GM12878 (cell line): Measurements from ENCODE around the gene HLA-F. TPM values are rescaled to one million over a fixed set of nuclear protein-coding genes. Genes with fewer than 3 reads are reported as not detected.

Source experiments
- ATAC-seq: fragments of 200-7000 bp; cut with Tn5 transposase; 3 replicates; pipeline ENCODE4 v1.9.1; 2020; ENCODE audit warnings: mild to moderate bottlenecking, moderate library complexity
- BruUV-seq: library from RNA; stranded (reverse); fragments of 400-500 nt; replicated peaks from 2 replicates; lab custom pipeline; 2021; lab: Mats Ljungman, UMichigan
- CTCF ChIA-PET: fragments of 300-600 bp; sonication (Branson Sonifier 250); formaldehyde crosslinking; extraction: SDS; loops from one replicate; lab custom pipeline; 2021; ENCODE audit warnings: inconsistent platforms; lab: Yijun Ruan, JAX
- POLR2A ChIA-PET: fragments of 350-600 bp; formaldehyde crosslinking; extraction: SDS; loops from one replicate; lab custom pipeline; 2021; ENCODE audit warnings: inconsistent platforms; lab: Charles Lee
- RAD21 ChIA-PET: fragments of 300-600 bp; sonication (Branson Sonifier 250); formaldehyde crosslinking; loops from one replicate; lab custom pipeline; 2023; ENCODE audit warnings: antibody characterized with exemption; ENCODE audit not compliant: unreplicated experiment; lab: Charles Lee
- SMC1A ChIA-PET: fragments of 300-600 bp; sonication (Branson Sonifier 250); formaldehyde crosslinking; loops from one replicate; lab custom pipeline; 2023; ENCODE audit not compliant: unreplicated experiment, uncharacterized antibody; lab: Charles Lee
- DNase-seq: peaks from one replicate; pipeline ENCODE4 v3.0.0-alpha.2; 2011; ENCODE audit warnings: low read depth, low spot score
- FAIRE-seq: peaks from 3 replicates; lab custom pipeline; 2011; peaks lifted over from hg19 to GRCh38; lab: Jason Lieb, UNC
- H2AFZ ChIP-seq: 2 replicates; pipeline ENCODE4 v1.6.0; 2011; ENCODE audit warnings: low read depth, low read length, control low read depth; ENCODE audit not compliant: control insufficient read depth
- H3K27ac ChIP-seq: 2 replicates; pipeline ENCODE4 v1.5.1; 2011; ENCODE audit warnings: control low read depth; ENCODE audit not compliant: control insufficient read depth, insufficient read depth
- H3K27me3 ChIP-seq, 2 experiments: replicated peaks in 1 of 2; 2 replicates each; pipeline versions ENCODE4 v1.6.0 to v1.6.1; 2011; ENCODE audit warnings: low read length in 1 of 2; ENCODE audit not compliant: control insufficient read depth in 2 of 2, insufficient read depth in 2 of 2
- H3K36me3 ChIP-seq, 2 experiments: 2 replicates each; pipeline ENCODE4 v1.5.1; 2011; ENCODE audit warnings: low read length in 1 of 2; ENCODE audit not compliant: control insufficient read depth in 2 of 2, insufficient read depth in 2 of 2
- H3K4me1 ChIP-seq: 2 replicates; pipeline ENCODE4 v1.6.1; 2011; ENCODE audit warnings: mild to moderate bottlenecking, low read length, moderate library complexity, mixed read lengths; ENCODE audit not compliant: control insufficient read depth, insufficient read depth
- H3K4me2 ChIP-seq: 2 replicates; pipeline ENCODE4 v1.6.0; 2011; ENCODE audit warnings: control low read depth; ENCODE audit not compliant: control insufficient read depth, insufficient read depth
- H3K4me3 ChIP-seq: fragments of 200-600 bp; sonication (generic); 2 replicates; pipeline ENCODE4 v1.5.1; 2016
- H3K79me2 ChIP-seq: 2 replicates; pipeline ENCODE4 v1.6.0; 2011; ENCODE audit warnings: low read length; ENCODE audit not compliant: control insufficient read depth, insufficient read depth
- H3K9ac ChIP-seq: 2 replicates; pipeline ENCODE4 v1.8.0; 2011; ENCODE audit warnings: low read length, control low read depth, mixed read lengths; ENCODE audit not compliant: control insufficient read depth, insufficient read depth
- H3K9me3 ChIP-seq: replicated peaks from 3 replicates; pipeline ENCODE4 v1.5.1; 2011; ENCODE audit warnings: mild to moderate bottlenecking, low read length; ENCODE audit not compliant: control insufficient read depth, insufficient read depth
- H4K20me1 ChIP-seq: 2 replicates; pipeline ENCODE4 v1.6.0; 2011; ENCODE audit not compliant: control insufficient read depth, insufficient read depth
- BMI1 ChIP-seq: fragments of 450-650 bp; IDR thresholded peaks from 2 replicates; pipeline ENCODE4 v1.6.1; 2016; ENCODE audit warnings: mild to moderate bottlenecking, moderate library complexity, borderline replicate concordance
- CHD1 ChIP-seq: IDR thresholded peaks from 2 replicates; pipeline ENCODE4 v1.6.1; 2012; ENCODE audit warnings: low read depth, low read length, improper control_type of control experiment
- CREM ChIP-seq: IDR thresholded peaks from 2 replicates; pipeline ENCODE4 v1.6.1; 2014; ENCODE audit warnings: antibody characterized with exemption, low read depth
- RELA ChIP-seq: fragments of 450-650 bp; IDR thresholded peaks from 2 replicates; pipeline ENCODE4 v1.8.0; 2014; ENCODE audit warnings: borderline replicate concordance; ENCODE audit not compliant: partially characterized antibody
- WGBS: methylation state at CpG from one replicate; pipeline ENCODE4 v1.1.6; 2016; ENCODE audit warnings: low lambda C conversion rate; ENCODE audit not compliant: insufficient replicate concordance, insufficient coverage; ENCODE audit errors: missing lambda C conversion rate; 5-methylcytosine and 5-hydroxymethylcytosine counted together
- in situ Hi-C: fragments of 300-500 bp; cut with MboI; formaldehyde crosslinking; loops from 9 replicates; pipeline ENCODE4 v1.14.3; 2018; ENCODE audit warnings: mixed read lengths
- intact Hi-C: fragments of 100-400 bp; cut with micrococcal nuclease; formaldehyde crosslinking; loops from one replicate; pipeline ENCODE4 v1.14.2; 2022; ENCODE audit not compliant: unreplicated experiment
- polyA plus RNA-seq, 11 experiments: library from polyadenylated mRNA; depleted of rRNA in 4 of 11; unstranded in 6 of 11; stranded (reverse) in 5 of 11; fragments of >200 nt; fragmentation: Nextera tagmentation in 4 of 11; fragmentation: Illumina TruSeq in 1 of 11; extraction: Ambion mirVana in 4 of 11; extraction: Trizol in 1 of 11; gene quantifications; 1 replicate in 1 of 11; 2 replicates in 10 of 11; pipeline versions ENCODE4 v1.2.1 to v1.2.3, GENCODE V29; 2011 to 2016; ENCODE audit warnings: inconsistent platforms in 2 of 11, missing spikeins in 2 of 11, low read depth in 1 of 11
- total RNA-seq, 4 experiments: library from RNA; depleted of rRNA in 3 of 4; stranded (reverse); fragments of >200 nt in 3 of 4; fragmentation: Illumina TruSeq in 1 of 4; extraction: Trizol in 1 of 4; gene quantifications; 2 replicates each; pipeline versions ENCODE4 v1.2.1 to v1.2.3, GENCODE V29; 2013 to 2021
- TF ChIP-seq, protein P1 (sequence below): fragments of 450-650 bp; IDR thresholded peaks from 2 replicates; pipeline ENCODE4 v1.6.1; 2018; ENCODE audit warnings: mild to moderate bottlenecking, low read depth, moderate library complexity; ENCODE audit not compliant: partially characterized antibody
- TF ChIP-seq, protein P2 (sequence below): fragments of 150-350 bp; IDR thresholded peaks from 2 replicates; pipeline ENCODE4 v1.6.1; 2014; ENCODE audit warnings: mild to moderate bottlenecking, low read depth, low read length
- TF ChIP-seq, protein P3 (sequence below): fragments of 450-650 bp; formaldehyde crosslinking; IDR thresholded peaks from 2 replicates; pipeline ENCODE4 v1.5.0; 2022; ENCODE audit warnings: mild to moderate bottlenecking, missing genetic modification characterization

The HLA-F gene
- total and polyA plus RNA-seq, 10 of the 15 experiments (the other 5 are each of a cell fraction or from before 2014, with no cell fraction given): 30.1 to 342 (median 145) TPM

DNA sequence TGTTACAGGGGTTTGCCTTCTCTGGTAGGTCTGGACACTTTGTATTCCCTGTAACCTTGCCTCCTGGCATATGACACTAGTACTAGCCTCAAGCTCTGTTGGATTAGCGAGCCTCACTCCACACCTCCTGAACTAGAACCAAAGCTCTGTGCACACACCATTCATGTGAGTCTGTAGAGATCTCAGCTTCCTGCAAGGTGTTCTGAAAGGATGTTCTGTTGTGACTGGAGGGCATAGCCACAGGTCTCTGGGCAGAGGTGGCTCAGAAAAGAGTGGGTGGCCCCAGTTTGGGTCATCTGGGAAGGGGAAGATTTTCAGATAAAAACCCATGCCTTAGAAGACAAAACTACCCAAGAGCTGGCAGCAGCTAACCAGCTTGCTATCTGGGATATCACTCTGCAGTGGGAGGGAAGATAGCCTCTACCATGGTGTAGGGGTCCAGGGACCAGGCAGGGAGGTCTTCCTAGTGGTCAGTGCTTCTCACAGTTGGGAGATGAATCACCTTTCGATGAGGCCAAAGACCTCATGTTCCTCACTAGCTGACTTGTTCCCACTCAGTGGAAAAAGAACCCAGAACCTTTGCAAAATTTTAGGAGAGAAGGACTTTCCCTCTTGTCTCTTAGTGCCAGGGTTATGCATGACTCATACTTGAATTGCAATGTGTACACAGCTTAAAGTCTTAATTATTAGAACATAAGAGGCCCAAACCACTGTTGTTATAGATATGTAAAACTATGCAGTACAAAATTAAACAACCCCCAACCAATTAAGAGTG lies 41.4 kb downstream of the HLA-F start (continued):
- TF ChIP-seq, protein P1, sequence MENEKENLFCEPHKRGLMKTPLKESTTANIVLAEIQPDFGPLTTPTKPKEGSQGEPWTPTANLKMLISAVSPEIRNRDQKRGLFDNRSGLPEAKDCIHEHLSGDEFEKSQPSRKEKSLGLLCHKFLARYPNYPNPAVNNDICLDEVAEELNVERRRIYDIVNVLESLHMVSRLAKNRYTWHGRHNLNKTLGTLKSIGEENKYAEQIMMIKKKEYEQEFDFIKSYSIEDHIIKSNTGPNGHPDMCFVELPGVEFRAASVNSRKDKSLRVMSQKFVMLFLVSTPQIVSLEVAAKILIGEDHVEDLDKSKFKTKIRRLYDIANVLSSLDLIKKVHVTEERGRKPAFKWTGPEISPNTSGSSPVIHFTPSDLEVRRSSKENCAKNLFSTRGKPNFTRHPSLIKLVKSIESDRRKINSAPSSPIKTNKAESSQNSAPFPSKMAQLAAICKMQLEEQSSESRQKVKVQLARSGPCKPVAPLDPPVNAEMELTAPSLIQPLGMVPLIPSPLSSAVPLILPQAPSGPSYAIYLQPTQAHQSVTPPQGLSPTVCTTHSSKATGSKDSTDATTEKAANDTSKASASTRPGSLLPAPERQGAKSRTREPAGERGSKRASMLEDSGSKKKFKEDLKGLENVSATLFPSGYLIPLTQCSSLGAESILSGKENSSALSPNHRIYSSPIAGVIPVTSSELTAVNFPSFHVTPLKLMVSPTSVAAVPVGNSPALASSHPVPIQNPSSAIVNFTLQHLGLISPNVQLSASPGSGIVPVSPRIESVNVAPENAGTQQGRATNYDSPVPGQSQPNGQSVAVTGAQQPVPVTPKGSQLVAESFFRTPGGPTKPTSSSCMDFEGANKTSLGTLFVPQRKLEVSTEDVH: no peak
- TF ChIP-seq CREM (no peak), CHD1 (no peak), RELA (no peak)
- TF ChIP-seq, all 136 proteins: peak for 0

DNA sequence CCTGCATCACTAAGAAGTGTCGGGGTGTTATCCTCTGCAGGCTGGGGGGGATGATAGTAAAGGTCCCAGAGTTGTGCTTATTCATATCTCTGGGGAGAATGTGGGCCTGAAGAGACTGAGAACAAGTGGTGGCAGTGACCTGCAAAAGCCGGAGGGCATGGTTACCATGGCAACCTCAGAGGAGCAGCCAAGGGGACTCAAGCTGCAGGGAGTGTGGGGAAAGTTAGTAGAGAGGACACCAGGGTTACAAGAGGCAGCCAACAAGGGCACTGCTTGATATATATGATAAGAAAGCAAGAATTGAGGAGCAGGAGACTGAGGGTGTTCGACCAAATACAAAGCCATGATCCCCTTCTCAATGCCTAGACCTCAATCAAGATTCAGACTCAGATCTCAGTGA lies 46.1 kb downstream of the HLA-F start:
- H3K4me2 ChIP-seq: no peak overlapping the region
- SMC1A ChIA-PET: no interaction called here
- H3K4me3 ChIP-seq: no peak overlapping the region
- H3K27ac ChIP-seq: no peak overlapping the region
- RAD21 ChIA-PET: no interaction called here
- H3K79me2 ChIP-seq: no peaks in the 10 kb centered on the region
- H3K4me1 ChIP-seq: 0 out of 2 replicates have a peak, but pooled peaks cover 3% of the 10 kb centered on the region
- CTCF ChIA-PET: no interaction called here
- H3K9me3 ChIP-seq: no peaks in the 10 kb centered on the region
- FAIRE-seq (no peak), DNase-seq (no peak), ATAC-seq (no peak)
- 0% methylated on average over 3 of the region's 3 CpGs for WGBS
- no peaks in the 10 kb centered on the region for H3K36me3 ChIP-seq
- intact Hi-C loops (no loop called here), in situ Hi-C loops (no loop called here)
- H3K9ac ChIP-seq: no peak overlapping the region
- peak; percentile 49; the same call in 1 of the 2 replicates for TF ChIP-seq BMI1
- TF ChIP-seq, protein P2, sequence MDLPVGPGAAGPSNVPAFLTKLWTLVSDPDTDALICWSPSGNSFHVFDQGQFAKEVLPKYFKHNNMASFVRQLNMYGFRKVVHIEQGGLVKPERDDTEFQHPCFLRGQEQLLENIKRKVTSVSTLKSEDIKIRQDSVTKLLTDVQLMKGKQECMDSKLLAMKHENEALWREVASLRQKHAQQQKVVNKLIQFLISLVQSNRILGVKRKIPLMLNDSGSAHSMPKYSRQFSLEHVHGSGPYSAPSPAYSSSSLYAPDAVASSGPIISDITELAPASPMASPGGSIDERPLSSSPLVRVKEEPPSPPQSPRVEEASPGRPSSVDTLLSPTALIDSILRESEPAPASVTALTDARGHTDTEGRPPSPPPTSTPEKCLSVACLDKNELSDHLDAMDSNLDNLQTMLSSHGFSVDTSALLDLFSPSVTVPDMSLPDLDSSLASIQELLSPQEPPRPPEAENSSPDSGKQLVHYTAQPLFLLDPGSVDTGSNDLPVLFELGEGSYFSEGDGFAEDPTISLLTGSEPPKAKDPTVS: no peak
- TF ChIP-seq, protein P3, sequence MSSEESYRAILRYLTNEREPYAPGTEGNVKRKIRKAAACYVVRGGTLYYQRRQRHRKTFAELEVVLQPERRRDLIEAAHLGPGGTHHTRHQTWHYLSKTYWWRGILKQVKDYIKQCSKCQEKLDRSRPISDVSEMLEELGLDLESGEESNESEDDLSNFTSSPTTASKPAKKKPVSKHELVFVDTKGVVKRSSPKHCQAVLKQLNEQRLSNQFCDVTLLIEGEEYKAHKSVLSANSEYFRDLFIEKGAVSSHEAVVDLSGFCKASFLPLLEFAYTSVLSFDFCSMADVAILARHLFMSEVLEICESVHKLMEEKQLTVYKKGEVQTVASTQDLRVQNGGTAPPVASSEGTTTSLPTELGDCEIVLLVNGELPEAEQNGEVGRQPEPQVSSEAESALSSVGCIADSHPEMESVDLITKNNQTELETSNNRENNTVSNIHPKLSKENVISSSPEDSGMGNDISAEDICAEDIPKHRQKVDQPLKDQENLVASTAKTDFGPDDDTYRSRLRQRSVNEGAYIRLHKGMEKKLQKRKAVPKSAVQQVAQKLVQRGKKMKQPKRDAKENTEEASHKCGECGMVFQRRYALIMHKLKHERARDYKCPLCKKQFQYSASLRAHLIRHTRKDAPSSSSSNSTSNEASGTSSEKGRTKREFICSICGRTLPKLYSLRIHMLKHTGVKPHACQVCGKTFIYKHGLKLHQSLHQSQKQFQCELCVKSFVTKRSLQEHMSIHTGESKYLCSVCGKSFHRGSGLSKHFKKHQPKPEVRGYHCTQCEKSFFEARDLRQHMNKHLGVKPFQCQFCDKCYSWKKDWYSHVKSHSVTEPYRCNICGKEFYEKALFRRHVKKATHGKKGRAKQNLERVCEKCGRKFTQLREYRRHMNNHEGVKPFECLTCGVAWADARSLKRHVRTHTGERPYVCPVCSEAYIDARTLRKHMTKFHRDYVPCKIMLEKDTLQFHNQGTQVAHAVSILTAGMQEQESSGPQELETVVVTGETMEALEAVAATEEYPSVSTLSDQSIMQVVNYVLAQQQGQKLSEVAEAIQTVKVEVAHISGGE (CRISPR knock-in tag): no peak
- BruUV-seq: no TSS peak
- POLR2A ChIA-PET: interaction anchor here (0.6 kb wide), 1 partner anchor 15 kb away, joined by 3 read pairs; no protein-coding TSS in a partner anchor
- H2AFZ ChIP-seq: no peak overlapping the region
- no peaks in the 10 kb centered on the region for H4K20me1 ChIP-seq
- H3K27me3 ChIP-seq: no peaks in the 10 kb centered on the region
